ENCODE data around the gene PRR3. TPM values are rescaled to one million over a fixed set of nuclear protein-coding genes. Genes with fewer than 3 reads are reported as not detected.
A peak's percentile ranks its signal among the peaks of the same experiment; 100 is the strongest.

Gene PRR3
- total and polyA plus RNA-seq, 2 experiments from 2014 or later, result 10.9 to 15.2 TPM

DNA sequence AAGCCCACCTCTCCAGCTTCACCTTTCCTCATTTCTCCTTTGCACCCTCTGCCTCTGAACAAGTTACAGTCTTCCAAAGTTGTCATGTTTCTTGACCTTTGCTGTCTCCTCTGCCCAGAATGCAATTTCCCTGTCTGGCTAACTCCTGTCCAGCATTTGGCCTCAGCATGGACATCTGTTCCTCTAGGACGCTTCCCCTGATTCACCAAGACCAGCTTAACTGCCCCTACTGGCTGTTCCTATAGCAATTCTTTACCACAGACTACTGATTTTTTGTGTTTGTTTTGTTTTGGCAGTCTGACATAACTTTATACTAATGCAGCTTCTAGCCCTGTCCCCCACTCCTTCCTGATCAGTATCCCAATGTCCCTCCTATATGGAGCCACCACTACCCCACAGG is 14.2 kb upstream of the PRR3 start:
- Histone ChIP-seq H3K4me1 (ENCODE audit: insufficient read depth) (peaks cover 7% of the 10 kb centered on the region; the same call in 1 of the 2 replicates), H4K20me1 (replicated peaks; ENCODE audit: insufficient read depth) (no peaks in the 10 kb centered on the region; the same call in 1 of the 2 replicates), H3K4me3 (no peak overlapping the region), H2AFZ (no peak overlapping the region), H3K4me2 (no peak overlapping the region), H3K9me2 (ENCODE audit: insufficient read depth) (no peaks in the 10 kb centered on the region), H3K27ac (ENCODE audit: low read depth) (no peak overlapping the region), H3F3A (replicated peaks; ENCODE audit: low read depth) (no peaks in the 10 kb centered on the region), H3K79me2 (replicated peaks; ENCODE audit: insufficient read depth) (no peaks in the 10 kb centered on the region), H3K27me3 (ENCODE audit: insufficient read depth) (no peaks in the 10 kb centered on the region), H3K36me3 (ENCODE audit: insufficient read depth) (no peaks in the 10 kb centered on the region; the same call in 1 of the 2 replicates)
- peaks cover 9% of the 10 kb centered on the region for H3K4me1 Mint-ChIP-seq
- no peak for TF ChIP-seq EZH2 (IDR thresholded peaks at IDR 0.05; ENCODE audit: low read depth, unreplicated experiment)
- TF ChIP-seq ZNF331 (CRISPR knock-in tag; IDR thresholded peaks at IDR 0.05; ENCODE audit: low read depth), result no peak
- TF ChIP-seq ZNF114 (CRISPR knock-in tag; IDR thresholded peaks at IDR 0.05), result no peak
- TF ChIP-seq CREB1 (CRISPR knock-in tag; IDR thresholded peaks at IDR 0.05; ENCODE audit: low read depth), result no peak
- TF ChIP-seq, protein P1, sequence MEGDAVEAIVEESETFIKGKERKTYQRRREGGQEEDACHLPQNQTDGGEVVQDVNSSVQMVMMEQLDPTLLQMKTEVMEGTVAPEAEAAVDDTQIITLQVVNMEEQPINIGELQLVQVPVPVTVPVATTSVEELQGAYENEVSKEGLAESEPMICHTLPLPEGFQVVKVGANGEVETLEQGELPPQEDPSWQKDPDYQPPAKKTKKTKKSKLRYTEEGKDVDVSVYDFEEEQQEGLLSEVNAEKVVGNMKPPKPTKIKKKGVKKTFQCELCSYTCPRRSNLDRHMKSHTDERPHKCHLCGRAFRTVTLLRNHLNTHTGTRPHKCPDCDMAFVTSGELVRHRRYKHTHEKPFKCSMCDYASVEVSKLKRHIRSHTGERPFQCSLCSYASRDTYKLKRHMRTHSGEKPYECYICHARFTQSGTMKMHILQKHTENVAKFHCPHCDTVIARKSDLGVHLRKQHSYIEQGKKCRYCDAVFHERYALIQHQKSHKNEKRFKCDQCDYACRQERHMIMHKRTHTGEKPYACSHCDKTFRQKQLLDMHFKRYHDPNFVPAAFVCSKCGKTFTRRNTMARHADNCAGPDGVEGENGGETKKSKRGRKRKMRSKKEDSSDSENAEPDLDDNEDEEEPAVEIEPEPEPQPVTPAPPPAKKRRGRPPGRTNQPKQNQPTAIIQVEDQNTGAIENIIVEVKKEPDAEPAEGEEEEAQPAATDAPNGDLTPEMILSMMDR (conservative IDR thresholded peaks at IDR 0.05; ENCODE audit: low read depth in 2 of 2), result no peak
- TF ChIP-seq, protein P2, sequence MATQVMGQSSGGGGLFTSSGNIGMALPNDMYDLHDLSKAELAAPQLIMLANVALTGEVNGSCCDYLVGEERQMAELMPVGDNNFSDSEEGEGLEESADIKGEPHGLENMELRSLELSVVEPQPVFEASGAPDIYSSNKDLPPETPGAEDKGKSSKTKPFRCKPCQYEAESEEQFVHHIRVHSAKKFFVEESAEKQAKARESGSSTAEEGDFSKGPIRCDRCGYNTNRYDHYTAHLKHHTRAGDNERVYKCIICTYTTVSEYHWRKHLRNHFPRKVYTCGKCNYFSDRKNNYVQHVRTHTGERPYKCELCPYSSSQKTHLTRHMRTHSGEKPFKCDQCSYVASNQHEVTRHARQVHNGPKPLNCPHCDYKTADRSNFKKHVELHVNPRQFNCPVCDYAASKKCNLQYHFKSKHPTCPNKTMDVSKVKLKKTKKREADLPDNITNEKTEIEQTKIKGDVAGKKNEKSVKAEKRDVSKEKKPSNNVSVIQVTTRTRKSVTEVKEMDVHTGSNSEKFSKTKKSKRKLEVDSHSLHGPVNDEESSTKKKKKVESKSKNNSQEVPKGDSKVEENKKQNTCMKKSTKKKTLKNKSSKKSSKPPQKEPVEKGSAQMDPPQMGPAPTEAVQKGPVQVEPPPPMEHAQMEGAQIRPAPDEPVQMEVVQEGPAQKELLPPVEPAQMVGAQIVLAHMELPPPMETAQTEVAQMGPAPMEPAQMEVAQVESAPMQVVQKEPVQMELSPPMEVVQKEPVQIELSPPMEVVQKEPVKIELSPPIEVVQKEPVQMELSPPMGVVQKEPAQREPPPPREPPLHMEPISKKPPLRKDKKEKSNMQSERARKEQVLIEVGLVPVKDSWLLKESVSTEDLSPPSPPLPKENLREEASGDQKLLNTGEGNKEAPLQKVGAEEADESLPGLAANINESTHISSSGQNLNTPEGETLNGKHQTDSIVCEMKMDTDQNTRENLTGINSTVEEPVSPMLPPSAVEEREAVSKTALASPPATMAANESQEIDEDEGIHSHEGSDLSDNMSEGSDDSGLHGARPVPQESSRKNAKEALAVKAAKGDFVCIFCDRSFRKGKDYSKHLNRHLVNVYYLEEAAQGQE (IDR thresholded peaks at IDR 0.05; ENCODE audit: unreplicated experiment), result no peak
- TF ChIP-seq JUNB (IDR thresholded peaks at IDR 0.05; ENCODE audit: unreplicated experiment), result no peak
- no peak for TF ChIP-seq NANOG (IDR thresholded peaks at IDR 0.05; ENCODE audit: borderline replicate concordance)
- TF ChIP-seq, protein P3, sequence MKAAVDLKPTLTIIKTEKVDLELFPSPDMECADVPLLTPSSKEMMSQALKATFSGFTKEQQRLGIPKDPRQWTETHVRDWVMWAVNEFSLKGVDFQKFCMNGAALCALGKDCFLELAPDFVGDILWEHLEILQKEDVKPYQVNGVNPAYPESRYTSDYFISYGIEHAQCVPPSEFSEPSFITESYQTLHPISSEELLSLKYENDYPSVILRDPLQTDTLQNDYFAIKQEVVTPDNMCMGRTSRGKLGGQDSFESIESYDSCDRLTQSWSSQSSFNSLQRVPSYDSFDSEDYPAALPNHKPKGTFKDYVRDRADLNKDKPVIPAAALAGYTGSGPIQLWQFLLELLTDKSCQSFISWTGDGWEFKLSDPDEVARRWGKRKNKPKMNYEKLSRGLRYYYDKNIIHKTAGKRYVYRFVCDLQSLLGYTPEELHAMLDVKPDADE (IDR thresholded peaks at IDR 0.05), result no peak
- no peak for TF ChIP-seq STAT1 (IDR thresholded peaks at IDR 0.05; ENCODE audit: unreplicated experiment)
- no peak for TF ChIP-seq POLR2AphosphoS5 (IDR thresholded peaks at IDR 0.05; ENCODE audit: low read depth)
- no peak for TF ChIP-seq EZH2phosphoT487 (IDR thresholded peaks at IDR 0.05; ENCODE audit: unreplicated experiment)
- TF ChIP-seq, protein P4, sequence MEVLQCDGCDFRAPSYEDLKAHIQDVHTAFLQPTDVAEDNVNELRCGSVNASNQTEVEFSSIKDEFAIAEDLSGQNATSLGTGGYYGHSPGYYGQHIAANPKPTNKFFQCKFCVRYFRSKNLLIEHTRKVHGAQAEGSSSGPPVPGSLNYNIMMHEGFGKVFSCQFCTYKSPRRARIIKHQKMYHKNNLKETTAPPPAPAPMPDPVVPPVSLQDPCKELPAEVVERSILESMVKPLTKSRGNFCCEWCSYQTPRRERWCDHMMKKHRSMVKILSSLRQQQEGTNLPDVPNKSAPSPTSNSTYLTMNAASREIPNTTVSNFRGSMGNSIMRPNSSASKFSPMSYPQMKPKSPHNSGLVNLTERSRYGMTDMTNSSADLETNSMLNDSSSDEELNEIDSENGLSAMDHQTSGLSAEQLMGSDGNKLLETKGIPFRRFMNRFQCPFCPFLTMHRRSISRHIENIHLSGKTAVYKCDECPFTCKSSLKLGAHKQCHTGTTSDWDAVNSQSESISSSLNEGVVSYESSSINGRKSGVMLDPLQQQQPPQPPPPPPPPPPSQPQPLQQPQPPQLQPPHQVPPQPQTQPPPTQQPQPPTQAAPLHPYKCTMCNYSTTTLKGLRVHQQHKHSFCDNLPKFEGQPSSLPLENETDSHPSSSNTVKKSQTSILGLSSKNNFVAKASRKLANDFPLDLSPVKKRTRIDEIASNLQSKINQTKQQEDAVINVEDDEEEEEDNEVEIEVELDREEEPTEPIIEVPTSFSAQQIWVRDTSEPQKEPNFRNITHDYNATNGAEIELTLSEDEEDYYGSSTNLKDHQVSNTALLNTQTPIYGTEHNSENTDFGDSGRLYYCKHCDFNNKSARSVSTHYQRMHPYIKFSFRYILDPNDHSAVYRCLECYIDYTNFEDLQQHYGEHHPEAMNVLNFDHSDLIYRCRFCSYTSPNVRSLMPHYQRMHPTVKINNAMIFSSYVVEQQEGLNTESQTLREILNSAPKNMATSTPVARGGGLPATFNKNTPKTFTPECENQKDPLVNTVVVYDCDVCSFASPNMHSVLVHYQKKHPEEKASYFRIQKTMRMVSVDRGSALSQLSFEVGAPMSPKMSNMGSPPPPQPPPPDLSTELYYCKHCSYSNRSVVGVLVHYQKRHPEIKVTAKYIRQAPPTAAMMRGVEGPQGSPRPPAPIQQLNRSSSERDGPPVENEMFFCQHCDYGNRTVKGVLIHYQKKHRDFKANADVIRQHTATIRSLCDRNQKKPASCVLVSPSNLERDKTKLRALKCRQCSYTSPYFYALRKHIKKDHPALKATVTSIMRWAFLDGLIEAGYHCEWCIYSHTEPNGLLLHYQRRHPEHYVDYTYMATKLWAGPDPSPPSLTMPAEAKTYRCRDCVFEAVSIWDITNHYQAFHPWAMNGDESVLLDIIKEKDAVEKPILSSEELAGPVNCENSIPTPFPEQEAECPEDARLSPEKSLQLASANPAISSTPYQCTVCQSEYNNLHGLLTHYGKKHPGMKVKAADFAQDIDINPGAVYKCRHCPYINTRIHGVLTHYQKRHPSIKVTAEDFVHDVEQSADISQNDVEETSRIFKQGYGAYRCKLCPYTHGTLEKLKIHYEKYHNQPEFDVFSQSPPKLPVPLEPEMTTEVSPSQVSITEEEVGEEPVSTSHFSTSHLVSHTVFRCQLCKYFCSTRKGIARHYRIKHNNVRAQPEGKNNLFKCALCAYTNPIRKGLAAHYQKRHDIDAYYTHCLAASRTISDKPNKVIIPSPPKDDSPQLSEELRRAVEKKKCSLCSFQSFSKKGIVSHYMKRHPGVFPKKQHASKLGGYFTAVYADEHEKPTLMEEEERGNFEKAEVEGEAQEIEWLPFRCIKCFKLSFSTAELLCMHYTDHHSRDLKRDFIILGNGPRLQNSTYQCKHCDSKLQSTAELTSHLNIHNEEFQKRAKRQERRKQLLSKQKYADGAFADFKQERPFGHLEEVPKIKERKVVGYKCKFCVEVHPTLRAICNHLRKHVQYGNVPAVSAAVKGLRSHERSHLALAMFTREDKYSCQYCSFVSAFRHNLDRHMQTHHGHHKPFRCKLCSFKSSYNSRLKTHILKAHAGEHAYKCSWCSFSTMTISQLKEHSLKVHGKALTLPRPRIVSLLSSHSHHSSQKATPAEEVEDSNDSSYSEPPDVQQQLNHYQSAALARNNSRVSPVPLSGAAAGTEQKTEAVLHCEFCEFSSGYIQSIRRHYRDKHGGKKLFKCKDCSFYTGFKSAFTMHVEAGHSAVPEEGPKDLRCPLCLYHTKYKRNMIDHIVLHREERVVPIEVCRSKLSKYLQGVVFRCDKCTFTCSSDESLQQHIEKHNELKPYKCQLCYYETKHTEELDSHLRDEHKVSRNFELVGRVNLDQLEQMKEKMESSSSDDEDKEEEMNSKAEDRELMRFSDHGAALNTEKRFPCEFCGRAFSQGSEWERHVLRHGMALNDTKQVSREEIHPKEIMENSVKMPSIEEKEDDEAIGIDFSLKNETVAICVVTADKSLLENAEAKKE (CRISPR knock-in tag; IDR thresholded peaks at IDR 0.05), result no peak
- no peak overlapping the region; the same call in 2 of the 3 replicates for H3K4me3 Mint-ChIP-seq
- no peaks in the 10 kb centered on the region for H3K9me3 Mint-ChIP-seq
- H3K27ac Mint-ChIP-seq, result no peak overlapping the region
- DNase-seq (ENCODE audit: low spot score), result peak; percentile 14
- H3K36me3 Mint-ChIP-seq (ENCODE audit: low read depth), result 0 out of 3 replicates have a peak, but pooled peaks cover 7% of the 10 kb centered on the region
- peaks cover 12% of the 10 kb centered on the region for H3K27me3 Mint-ChIP-seq (ENCODE audit: insufficient read depth, low read depth, poor library complexity)
- no peak for ATAC-seq
